Panc1 (cell line): ENCODE data around the gene SHROOM3.

Experiments
- CTCF ChIP-seq: fragments of 450-650 bp; IDR thresholded peaks from 2 replicates; pipeline ENCODE4 v1.5.1; 2017; ENCODE audit warnings: mild to moderate bottlenecking
- POLR2AphosphoS5 ChIP-seq: IDR thresholded peaks from 2 replicates; pipeline ENCODE4 v1.6.1; 2012; ENCODE audit warnings: mild to moderate bottlenecking, low read depth, low read length, moderate library complexity
- SIN3A ChIP-seq: IDR thresholded peaks from 2 replicates; pipeline ENCODE4 v1.6.1; 2012; ENCODE audit warnings: low read depth, mild to moderate bottlenecking, low read length, moderate library complexity, borderline replicate concordance; ENCODE audit not compliant: insufficient read depth
- TCF7L2 ChIP-seq: IDR thresholded peaks from 2 replicates; pipeline ENCODE4 v1.6.1; 2011; ENCODE audit warnings: mild to moderate bottlenecking, low read depth, low read length, inconsistent platforms
- TF ChIP-seq, protein P1 (sequence below), 2 experiments: IDR thresholded peaks; 2 replicates each; pipeline ENCODE4 v1.6.1; 2011 to 2012; ENCODE audit warnings: low read depth in 2 of 2, control low read depth in 1 of 2, low read length in 1 of 2, mild to moderate bottlenecking in 1 of 2, moderate library complexity in 1 of 2; ENCODE audit not compliant: insufficient read depth in 1 of 2

- TF ChIP-seq CTCF (no peak), TCF7L2 (no peak), POLR2AphosphoS5 (no peak), SIN3A (no peak)
- TF ChIP-seq, protein P1, sequence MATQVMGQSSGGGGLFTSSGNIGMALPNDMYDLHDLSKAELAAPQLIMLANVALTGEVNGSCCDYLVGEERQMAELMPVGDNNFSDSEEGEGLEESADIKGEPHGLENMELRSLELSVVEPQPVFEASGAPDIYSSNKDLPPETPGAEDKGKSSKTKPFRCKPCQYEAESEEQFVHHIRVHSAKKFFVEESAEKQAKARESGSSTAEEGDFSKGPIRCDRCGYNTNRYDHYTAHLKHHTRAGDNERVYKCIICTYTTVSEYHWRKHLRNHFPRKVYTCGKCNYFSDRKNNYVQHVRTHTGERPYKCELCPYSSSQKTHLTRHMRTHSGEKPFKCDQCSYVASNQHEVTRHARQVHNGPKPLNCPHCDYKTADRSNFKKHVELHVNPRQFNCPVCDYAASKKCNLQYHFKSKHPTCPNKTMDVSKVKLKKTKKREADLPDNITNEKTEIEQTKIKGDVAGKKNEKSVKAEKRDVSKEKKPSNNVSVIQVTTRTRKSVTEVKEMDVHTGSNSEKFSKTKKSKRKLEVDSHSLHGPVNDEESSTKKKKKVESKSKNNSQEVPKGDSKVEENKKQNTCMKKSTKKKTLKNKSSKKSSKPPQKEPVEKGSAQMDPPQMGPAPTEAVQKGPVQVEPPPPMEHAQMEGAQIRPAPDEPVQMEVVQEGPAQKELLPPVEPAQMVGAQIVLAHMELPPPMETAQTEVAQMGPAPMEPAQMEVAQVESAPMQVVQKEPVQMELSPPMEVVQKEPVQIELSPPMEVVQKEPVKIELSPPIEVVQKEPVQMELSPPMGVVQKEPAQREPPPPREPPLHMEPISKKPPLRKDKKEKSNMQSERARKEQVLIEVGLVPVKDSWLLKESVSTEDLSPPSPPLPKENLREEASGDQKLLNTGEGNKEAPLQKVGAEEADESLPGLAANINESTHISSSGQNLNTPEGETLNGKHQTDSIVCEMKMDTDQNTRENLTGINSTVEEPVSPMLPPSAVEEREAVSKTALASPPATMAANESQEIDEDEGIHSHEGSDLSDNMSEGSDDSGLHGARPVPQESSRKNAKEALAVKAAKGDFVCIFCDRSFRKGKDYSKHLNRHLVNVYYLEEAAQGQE (IDR thresholded peaks at IDR 0.05; ENCODE audit: insufficient read depth in 1 of 2, low read depth in 2 of 2, low read length in 1 of 2), result no peak
Measured at GRCh38 chr4:76651616-76652015, 216.6 kb downstream of the SHROOM3 start.
